GM12875 (cell line): Measurements from ENCODE around the gene MYOZ1.
A peak's percentile ranks its signal among the peaks of the same experiment; 100 is the strongest.
"Not testable (repeated sequence)": the region's sequence is repeated elsewhere in the genome, so short reads cannot be mapped to it uniquely, and the experiment has no call there.

ENCODE experiments used
- H3K4me3 ChIP-seq: one replicate; pipeline ENCODE4 v1.5.1; 2011; ENCODE audit warnings: low read depth, low read length, control low read depth
- TF ChIP-seq, protein P1 (sequence below): IDR thresholded peaks from 2 replicates; pipeline ENCODE4 v1.5.1; 2011; ENCODE audit warnings: low read depth, mild to moderate bottlenecking, control low read depth, inconsistent platforms, low read length, moderate library complexity, borderline replicate concordance; ENCODE audit not compliant: insufficient read depth

The MYOZ1 gene

DNA sequence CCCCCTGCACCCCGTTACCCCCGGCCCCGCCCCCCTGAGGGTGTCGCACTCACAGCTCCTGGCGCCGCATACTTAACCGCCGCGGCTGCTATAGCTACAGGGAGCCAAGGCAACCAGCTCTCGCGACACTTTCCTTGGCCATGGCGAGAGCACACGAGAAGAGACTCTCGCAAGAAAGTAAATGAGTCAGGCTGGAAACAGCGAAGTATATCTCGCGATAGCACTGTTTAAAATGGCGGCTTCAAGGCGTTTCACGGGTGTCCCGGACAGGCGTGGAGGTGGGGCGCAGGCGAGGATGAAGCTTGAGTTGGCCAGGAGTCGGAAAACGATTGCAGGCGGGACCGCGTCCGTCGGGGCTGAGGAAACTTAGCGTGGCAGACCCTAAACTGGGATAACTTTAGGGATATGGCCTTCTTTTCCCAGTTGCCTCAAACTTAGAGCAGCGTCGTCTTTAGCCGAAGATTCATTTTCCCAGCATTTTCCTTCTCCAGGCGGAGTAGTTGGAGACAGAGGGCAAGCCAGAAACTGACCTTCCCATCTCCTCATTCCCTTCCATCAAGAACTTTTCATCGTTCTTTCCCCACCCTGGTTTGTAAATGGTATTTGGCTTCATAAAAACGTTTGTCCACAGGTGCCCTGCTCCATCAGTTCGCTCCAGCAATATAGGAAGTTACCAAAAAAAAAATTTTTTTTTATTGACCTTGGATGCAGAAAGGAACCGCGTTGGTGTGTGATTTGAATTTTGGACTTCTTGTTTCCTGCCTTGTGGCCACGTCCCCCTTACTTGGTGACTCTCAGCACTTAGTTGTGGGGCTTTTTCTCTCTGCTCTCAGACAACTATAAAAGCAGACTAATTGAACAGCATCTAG is 15.2 kb downstream of the MYOZ1 start:
- H3K4me3 ChIP-seq, result peak overlapping the region; percentile 94
- TF ChIP-seq, protein P1, sequence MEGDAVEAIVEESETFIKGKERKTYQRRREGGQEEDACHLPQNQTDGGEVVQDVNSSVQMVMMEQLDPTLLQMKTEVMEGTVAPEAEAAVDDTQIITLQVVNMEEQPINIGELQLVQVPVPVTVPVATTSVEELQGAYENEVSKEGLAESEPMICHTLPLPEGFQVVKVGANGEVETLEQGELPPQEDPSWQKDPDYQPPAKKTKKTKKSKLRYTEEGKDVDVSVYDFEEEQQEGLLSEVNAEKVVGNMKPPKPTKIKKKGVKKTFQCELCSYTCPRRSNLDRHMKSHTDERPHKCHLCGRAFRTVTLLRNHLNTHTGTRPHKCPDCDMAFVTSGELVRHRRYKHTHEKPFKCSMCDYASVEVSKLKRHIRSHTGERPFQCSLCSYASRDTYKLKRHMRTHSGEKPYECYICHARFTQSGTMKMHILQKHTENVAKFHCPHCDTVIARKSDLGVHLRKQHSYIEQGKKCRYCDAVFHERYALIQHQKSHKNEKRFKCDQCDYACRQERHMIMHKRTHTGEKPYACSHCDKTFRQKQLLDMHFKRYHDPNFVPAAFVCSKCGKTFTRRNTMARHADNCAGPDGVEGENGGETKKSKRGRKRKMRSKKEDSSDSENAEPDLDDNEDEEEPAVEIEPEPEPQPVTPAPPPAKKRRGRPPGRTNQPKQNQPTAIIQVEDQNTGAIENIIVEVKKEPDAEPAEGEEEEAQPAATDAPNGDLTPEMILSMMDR, result no peak

DNA sequence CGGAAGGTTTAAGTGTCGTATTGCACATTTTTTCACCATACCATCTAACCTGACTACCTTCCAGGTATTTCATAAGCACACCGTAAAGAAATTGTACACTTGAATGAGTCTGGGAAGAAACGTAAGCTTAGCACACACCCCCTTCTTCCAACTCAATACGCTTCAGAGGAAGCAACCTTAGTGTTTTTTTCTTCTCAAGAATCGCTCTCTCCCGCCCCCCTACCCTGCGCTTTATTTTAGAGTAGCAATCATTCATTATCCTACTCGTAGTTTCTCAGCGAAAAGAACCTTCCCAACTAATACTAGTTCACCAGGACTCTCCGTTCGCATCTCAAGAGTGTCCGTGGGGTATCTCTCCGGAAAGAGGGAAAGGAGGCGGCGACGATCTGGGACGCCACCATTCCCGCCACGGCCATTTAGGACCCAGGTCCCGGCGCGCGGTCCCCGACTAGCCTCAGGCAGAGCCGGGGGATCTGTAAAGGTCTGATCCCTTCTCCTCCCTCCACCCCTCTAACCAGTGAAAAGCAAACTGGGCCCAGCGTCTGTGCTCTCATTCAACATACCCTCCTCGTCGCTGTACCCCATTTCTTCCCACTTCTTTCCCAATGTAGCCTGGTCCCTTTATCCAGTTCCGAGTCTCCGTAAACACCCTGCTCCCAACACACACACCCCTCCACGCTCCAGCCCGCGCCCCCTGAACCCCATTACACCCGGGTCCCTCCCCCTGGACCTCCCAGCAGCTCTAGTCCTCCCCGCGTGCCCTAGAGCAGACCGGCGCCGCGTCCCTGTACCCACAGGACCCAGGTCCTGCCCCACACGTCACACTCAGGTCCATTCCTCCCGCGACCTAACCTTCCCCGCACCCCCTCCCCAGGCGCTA is 16.0 kb downstream of the MYOZ1 start:
- TF ChIP-seq, protein P1, result no peak
- H3K4me3 ChIP-seq, result peak overlapping the region; percentile 63

DNA sequence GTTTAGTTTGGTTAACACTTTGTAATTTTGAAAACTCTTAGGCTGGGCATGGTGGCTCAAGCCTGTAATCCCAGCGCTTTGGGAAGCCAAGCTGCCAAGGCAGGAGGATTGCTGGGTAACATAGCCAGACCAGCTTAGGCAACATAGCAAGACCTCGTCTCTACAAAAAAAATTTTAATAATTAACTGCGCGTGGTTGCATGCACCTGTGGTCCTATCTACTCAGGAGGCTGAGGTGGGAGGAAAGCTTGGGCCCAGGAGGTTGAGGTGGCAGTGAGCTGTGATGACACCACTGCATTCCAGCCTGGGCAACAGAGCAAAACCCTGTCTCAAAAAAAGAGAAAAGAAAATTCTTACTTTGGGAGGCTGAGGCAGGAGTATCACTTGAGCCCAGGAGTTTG is 18.2 kb downstream of the MYOZ1 start:
- TF ChIP-seq, protein P1, result no peak
- H3K4me3 ChIP-seq, result no peak overlapping the region

DNA sequence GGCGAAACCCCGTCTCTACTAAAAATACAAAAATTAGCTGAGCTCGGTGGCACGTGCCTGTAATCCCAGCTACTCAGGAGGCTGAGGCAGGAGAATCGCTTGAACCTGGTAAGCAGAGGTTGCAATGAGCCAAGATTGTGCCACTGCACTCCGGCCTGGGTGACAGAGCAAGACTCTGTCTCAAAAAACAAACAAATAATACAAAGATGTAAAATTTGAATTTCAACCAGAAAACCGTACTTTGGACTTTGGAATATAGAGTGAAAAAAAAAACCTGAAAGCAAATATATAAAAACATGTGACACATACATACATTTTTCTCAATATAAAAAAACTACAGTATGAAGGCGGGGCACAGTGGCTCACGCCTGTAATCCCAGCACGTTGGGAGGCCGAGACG is 20.3 kb downstream of the MYOZ1 start:
- not testable (repeated sequence) for H3K4me3 ChIP-seq

DNA sequence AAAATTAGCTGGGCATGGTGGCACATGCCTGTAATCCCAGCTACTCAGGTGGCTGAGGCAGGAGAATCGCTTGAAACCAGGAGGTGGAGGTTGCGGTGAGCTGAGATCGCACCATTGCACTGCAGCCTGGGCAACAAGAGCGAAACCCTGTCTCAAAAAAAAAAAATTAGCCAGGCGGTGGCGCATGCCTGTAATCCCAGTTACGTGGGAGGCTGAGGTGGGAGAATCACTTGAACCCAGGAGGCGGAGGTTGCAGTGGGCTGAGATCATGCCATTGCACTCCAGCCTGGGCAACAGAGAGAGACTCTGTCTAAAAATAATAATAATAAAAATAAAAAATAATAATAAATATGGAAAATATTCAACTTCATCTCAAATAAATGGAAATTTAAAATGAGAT is 24.1 kb downstream of the MYOZ1 start:
- not testable (repeated sequence) for H3K4me3 ChIP-seq

DNA sequence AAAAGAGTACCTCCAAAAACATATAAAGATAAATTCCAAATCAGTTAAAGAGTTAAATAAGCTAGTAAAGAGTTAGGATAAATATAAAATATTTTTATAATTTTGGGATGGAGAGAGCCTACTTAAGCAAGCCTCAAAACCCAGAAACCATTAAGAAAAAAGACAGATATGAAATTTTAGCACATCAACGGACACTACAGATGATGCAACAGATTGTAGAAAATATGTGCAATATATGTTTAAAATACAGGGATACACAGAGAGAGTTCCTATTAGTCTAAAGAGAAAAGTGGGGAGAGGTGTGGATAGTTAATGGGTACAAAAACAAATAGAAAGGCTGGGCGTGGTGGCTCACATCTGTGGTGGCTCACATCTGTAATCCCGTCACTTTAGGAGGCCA is 26.6 kb downstream of the MYOZ1 start:
- no peak overlapping the region for H3K4me3 ChIP-seq
- TF ChIP-seq, protein P1, result no peak

DNA sequence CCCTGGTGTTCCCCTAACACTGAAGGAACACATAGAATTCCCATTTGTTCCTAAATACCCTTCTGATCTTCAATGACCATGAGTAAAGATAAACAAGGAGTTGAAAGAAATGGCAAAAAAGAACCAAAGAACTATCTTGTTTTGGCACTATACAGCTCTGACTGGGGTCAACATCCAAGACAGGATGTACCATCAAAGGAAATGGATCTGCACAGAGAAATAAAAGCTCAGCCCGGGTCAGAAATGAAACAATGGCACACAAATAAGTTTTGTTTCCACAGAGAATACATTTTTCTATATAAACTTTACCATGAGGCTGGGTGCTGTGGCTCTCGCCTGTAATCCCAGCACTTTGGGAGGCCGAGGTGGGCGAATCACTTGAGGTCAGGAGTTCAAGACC is 32.2 kb downstream of the MYOZ1 start:
- TF ChIP-seq, protein P1, result no peak
- H3K4me3 ChIP-seq, result no peak overlapping the region

DNA sequence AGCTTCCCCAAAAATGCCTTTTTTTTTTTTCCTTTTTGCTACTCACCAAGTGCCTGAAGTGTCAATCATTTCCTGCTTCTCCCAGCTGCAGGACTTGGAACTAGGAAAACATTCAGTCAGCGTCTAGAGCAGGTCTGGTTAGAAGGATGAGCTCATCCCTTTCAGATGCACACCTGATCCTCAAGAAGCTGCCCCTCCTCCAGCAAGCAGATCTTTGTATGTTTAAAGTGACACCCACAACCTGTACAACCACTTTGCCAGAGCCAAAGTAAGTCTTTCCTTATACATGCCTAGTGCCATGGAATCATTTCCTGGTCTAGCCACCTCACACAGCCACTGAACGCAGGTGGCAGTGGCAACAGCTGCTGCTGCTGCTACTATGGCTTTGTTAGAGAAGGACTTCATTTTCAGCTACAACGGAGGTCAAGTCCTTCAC is 39.8 kb downstream of the MYOZ1 start:
- H3K4me3 ChIP-seq, result no peak overlapping the region

More for the DNA sequence above, 39.8 kb downstream of the MYOZ1 start:
- TF ChIP-seq, protein P1, result no peak
